ENCODE data around the gene TMEM80. TPM values are rescaled to one million over a fixed set of nuclear protein-coding genes. Genes with fewer than 3 reads are reported as not detected.
A peak's percentile ranks its signal among the peaks of the same experiment; 100 is the strongest.
"Not testable (repeated sequence)": the region's sequence is repeated elsewhere in the genome, so short reads cannot be mapped to it uniquely, and the experiment has no call there.

Gene TMEM80
- total RNA-seq, 2 donors from 2014 or later = 21.8 to 36.3 TPM

DNA sequence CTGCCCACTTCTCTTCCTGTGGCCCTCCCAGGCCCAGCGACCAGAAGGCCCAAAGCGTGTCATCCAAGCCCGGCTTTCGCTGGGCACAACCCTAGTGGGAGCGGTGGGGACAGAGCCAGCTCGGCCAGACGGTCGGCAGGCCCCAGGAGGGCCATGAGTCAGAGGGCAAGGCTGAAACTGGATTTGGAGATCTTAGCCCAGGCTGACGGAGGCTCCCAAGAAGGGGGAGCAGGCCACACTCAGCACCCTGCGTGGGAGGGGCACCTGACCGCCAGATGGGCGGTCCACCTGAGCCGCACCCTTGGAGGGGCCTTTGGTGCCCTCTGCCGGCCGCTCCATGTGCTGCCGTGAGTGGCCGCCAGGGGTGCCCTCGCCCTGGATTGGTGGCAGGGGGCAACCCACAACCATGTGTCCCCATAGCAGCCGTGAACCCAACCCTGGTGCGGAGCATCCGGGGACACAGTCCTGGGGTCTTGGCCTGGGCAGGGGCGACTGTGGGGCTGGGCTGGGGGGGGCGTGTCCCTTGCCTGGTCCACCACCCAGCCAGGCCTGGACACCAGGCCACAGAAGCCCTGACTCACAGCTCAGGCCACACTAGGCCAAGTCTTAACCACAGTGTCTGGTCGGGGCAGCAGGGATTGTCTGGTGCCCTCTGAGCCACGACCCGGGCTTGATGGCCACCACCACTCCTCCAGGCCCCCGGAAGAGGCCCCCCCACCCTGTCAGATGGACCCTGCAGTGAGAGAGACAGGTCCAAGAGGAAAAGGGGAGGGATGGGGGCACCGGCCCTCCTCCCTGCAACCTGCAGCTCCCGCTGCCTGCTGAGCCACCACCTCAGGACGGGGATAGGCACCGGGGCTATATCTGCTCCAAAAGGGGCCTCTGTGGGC, 32.5 kb downstream of the TMEM80 start:
- peak overlapping the region in 3 of 4 donors; percentile 22 to 86 (median 74) for H3K27ac ChIP-seq
- H3K4me3 ChIP-seq = no peak overlapping the region
- TF ChIP-seq POLR2A (IDR thresholded peaks at IDR 0.05) = no peak
- TF ChIP-seq, protein P1, sequence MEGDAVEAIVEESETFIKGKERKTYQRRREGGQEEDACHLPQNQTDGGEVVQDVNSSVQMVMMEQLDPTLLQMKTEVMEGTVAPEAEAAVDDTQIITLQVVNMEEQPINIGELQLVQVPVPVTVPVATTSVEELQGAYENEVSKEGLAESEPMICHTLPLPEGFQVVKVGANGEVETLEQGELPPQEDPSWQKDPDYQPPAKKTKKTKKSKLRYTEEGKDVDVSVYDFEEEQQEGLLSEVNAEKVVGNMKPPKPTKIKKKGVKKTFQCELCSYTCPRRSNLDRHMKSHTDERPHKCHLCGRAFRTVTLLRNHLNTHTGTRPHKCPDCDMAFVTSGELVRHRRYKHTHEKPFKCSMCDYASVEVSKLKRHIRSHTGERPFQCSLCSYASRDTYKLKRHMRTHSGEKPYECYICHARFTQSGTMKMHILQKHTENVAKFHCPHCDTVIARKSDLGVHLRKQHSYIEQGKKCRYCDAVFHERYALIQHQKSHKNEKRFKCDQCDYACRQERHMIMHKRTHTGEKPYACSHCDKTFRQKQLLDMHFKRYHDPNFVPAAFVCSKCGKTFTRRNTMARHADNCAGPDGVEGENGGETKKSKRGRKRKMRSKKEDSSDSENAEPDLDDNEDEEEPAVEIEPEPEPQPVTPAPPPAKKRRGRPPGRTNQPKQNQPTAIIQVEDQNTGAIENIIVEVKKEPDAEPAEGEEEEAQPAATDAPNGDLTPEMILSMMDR (IDR thresholded peaks at IDR 0.05) = peak; percentile 95 to 100 (median 99)
- H3K9me3 ChIP-seq = no peaks in the 10 kb centered on the region
- H3K36me3 ChIP-seq (replicated peaks in 1 of 2; ENCODE audit: insufficient read depth in 1 of 2, low read depth in 2 of 2) = no peaks in the 10 kb centered on the region
- 20 to 22% methylated on average over 4 to 24 of the region's 31 CpGs for WGBS, 2 donors
- peaks cover 0 to 4% of the 10 kb centered on the region in 2 donors for H3K27me3 ChIP-seq
- peak; percentile 86 to 92 (median 90) for DNase-seq
- peak; percentile 83 for ATAC-seq
- intact Hi-C loops (cut with DNase I) = loop anchor here (10.0 kb wide), 1 partner anchor 173 kb away; no protein-coding TSS in a partner anchor
- H3K4me1 ChIP-seq = peaks cover 34% of the 10 kb centered on the region

DNA sequence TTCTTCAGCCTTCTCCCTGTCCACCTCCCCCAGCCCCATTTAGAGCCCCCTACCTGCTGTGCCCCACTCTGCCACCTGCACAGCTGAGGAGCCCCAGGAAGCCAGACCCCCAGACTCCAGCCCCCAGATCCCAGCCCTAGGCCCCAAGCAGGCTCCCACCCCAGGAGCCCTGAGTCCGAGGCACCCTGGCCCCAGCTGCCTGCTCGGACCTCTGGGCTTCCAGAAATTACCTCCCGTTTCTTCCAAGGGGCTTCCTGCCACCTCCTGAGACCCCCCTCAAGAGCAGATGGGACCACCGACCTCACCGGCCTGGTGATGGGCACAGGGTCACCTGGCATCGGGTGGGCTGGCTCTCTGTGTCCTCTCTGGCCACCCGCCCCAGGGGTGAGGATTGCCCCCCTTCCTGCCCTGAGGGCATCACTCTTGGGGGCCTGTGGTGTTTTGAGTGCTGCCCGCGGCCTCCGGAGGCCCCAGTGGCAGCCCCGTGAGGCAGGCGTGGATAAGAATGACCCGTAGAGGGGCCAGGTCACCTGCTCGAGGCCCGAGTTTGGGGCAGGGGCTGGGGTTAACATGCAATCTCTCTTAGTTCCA, 33.4 kb downstream of the TMEM80 start:
- Histone ChIP-seq H3K36me3 (replicated peaks in 1 of 2; ENCODE audit: insufficient read depth in 1 of 2, low read depth in 2 of 2) (no peaks in the 10 kb centered on the region), H3K4me1 (peaks cover 34% of the 10 kb centered on the region), H3K9me3 (no peaks in the 10 kb centered on the region), H3K27ac (no peak overlapping the region), H3K4me3 (no peak overlapping the region), H3K27me3 (peaks cover 0 to 4% of the 10 kb centered on the region in 2 donors)
- 60 to 100% methylated on average over 1 to 14 of the region's 15 CpGs for WGBS, 2 donors
- ATAC-seq (no peak), DNase-seq (peak in 1 of 4 donors; percentile 14)
- no peak for TF ChIP-seq POLR2A (IDR thresholded peaks at IDR 0.05)
- TF ChIP-seq, protein P1 (IDR thresholded peaks at IDR 0.05) = no peak
- intact Hi-C loops (cut with DNase I) = loop anchor here (10.0 kb wide), 1 partner anchor 174 kb away; no protein-coding TSS in a partner anchor

DNA sequence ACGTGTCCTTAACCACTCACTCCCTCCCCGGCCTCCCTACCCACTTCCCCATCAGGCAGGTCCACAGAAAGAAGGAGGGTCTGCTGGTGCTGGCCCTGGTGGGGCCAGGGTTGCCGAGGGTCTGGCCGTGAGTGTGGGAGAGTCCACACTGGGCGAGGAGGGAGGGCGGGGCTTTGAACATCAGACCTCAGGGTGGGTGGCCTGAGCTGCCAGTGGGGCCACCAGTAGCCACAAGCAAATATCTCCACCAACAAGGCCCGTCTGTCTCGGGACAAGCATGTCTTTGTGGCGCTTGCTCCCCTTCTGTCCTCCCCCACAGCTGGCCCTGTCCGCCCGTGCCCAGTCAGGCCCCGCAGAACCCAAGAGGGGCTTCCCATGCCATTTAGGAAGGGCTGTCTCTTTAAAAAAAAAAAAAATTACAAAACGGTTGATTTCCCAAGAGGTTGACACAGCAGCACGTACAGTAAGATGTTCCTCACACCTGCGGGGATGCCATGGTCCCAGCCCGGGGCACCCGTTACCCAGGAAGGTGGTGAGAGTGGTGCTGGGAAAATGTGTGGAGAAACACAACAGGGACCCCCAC, 34.0 kb downstream of the TMEM80 start:
- ATAC-seq = no peak
- WGBS, 2 donors = 18 to 21% methylated on average over 10 to 17 of the region's 17 CpGs
- H3K36me3 ChIP-seq (replicated peaks in 1 of 2; ENCODE audit: insufficient read depth in 1 of 2, low read depth in 2 of 2) = no peaks in the 10 kb centered on the region
- peaks cover 34% of the 10 kb centered on the region for H3K4me1 ChIP-seq
- peaks cover 0 to 4% of the 10 kb centered on the region in 2 donors for H3K27me3 ChIP-seq
- TF ChIP-seq, protein P1 (IDR thresholded peaks at IDR 0.05) = no peak
- no peak for TF ChIP-seq POLR2A (IDR thresholded peaks at IDR 0.05)
- DNase-seq = peak in 1 of 4 donors; percentile 19
- no peaks in the 10 kb centered on the region for H3K9me3 ChIP-seq
- intact Hi-C loops (cut with DNase I) = loop anchor here (10.0 kb wide), 1 partner anchor 175 kb away; no protein-coding TSS in a partner anchor
- H3K4me3 ChIP-seq = no peak overlapping the region
- H3K27ac ChIP-seq = no peak overlapping the region

DNA sequence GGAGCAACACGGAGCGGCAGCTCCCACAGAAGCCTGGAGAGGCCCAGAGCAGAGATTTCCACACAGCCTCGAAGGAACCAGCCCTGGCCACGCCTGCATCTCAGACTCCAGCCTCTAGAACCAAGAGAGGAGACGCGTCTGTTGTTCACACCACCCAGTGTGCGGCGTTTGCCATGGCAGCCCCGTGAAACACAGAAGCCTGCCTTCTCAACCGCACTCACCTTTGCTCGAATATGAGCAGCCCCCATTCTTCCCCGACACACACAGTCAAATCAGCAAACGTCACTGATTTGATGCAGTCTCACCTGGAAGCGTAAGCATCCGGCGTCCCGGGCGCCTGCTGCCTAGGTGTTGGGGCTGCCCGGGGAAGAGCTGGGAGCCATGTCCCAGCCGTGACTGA, 37.5 kb downstream of the TMEM80 start:
- Histone ChIP-seq H3K4me3 (no peak overlapping the region), H3K4me1 (peaks cover 4% of the 10 kb centered on the region), H3K27ac (no peak overlapping the region), H3K27me3 (peaks cover 0 to 4% of the 10 kb centered on the region in 2 donors), H3K36me3 (replicated peaks in 1 of 2; ENCODE audit: insufficient read depth in 1 of 2, low read depth in 2 of 2) (no peaks in the 10 kb centered on the region), H3K9me3 (no peaks in the 10 kb centered on the region)
- TF ChIP-seq, protein P1 (IDR thresholded peaks at IDR 0.05) = no peak
- no peak for TF ChIP-seq POLR2A (IDR thresholded peaks at IDR 0.05)
- WGBS, 2 donors = 75 to 78% methylated on average over 20 of the region's 20 CpGs
- DNase-seq = no peak
- ATAC-seq = no peak
- intact Hi-C loops (cut with DNase I) = no loop called here

GRCh38 chr11:734541-734940, 38.9 kb downstream of the TMEM80 start:
- H3K27ac ChIP-seq; H3K27me3 ChIP-seq; H3K4me3 ChIP-seq; DNase-seq; H3K36me3 ChIP-seq (replicated peaks in 1 of 2; ENCODE audit: insufficient read depth in 1 of 2, low read depth in 2 of 2); H3K9me3 ChIP-seq; intact Hi-C loops (cut with DNase I); H3K4me1 ChIP-seq; ATAC-seq: not testable (repeated sequence)
- 79 to 90% methylated on average over 17 of the region's 26 CpGs for WGBS, 2 donors
